K562 (cell line): ENCODE results near the gene EPHA10. TPM values are rescaled to one million over a fixed set of nuclear protein-coding genes. Genes with fewer than 3 reads are reported as not detected.

Experiments used
- CC2D1A ChIP-seq: fragments of 450-650 bp; IDR thresholded peaks from 2 replicates; pipeline ENCODE4 v1.6.1; 2017; ENCODE audit warnings: mild to moderate bottlenecking
- CXXC5 ChIP-seq: fragments of 250-450 bp; sonication (Bioruptor Pico); IDR thresholded peaks from 2 replicates; pipeline ENCODE4 v1.8.0; 2022; ENCODE audit warnings: inconsistent platforms, mild to moderate bottlenecking, moderate library complexity
- DDX20 ChIP-seq: fragments of 450-650 bp; IDR thresholded peaks from 2 replicates; pipeline ENCODE4 v1.6.1; 2016; ENCODE audit warnings: missing genetic modification characterization, low read depth, mild to moderate bottlenecking, missing compliant biosample characterization, moderate library complexity
- ERF ChIP-seq: fragments of 450-650 bp; formaldehyde crosslinking; IDR thresholded peaks from 2 replicates; pipeline ENCODE4 v1.4.0; 2020; ENCODE audit warnings: mild to moderate bottlenecking, mixed read lengths
- FOXK2 ChIP-seq, 2 experiments: fragments of 450-650 bp; IDR thresholded peaks in 1 of 2; conservative IDR thresholded peaks in 1 of 2; 2 replicates each; pipeline ENCODE4 v1.6.1; 2016; ENCODE audit warnings: low read depth in 2 of 2, mild to moderate bottlenecking in 1 of 2
- GABPB1 ChIP-seq: sonication (generic); formaldehyde crosslinking; IDR thresholded peaks from 2 replicates; pipeline ENCODE4 v1.8.0; 2022; ENCODE audit warnings: mild to moderate bottlenecking, missing genetic modification reagents
- GATAD2B ChIP-seq: fragments of 450-650 bp; IDR thresholded peaks from 2 replicates; pipeline ENCODE4 v1.6.1; 2017; ENCODE audit warnings: mild to moderate bottlenecking, borderline replicate concordance
- MTF1 ChIP-seq: fragments of 250-450 bp; sonication (Bioruptor Pico); IDR thresholded peaks from 2 replicates; pipeline ENCODE4 v1.9.0; 2021; ENCODE audit warnings: moderate library complexity, mild to moderate bottlenecking, inconsistent platforms, borderline replicate concordance
- NELFE ChIP-seq: IDR thresholded peaks from 2 replicates; pipeline ENCODE4 v1.6.1; 2011; ENCODE audit warnings: mild to moderate bottlenecking; ENCODE audit not compliant: insufficient read depth, insufficient read length
- POLR2G ChIP-seq: fragments of 200-400 bp; formaldehyde crosslinking; IDR thresholded peaks from 2 replicates; pipeline ENCODE4 v1.6.1; 2017; ENCODE audit warnings: low read depth, mild to moderate bottlenecking, antibody characterized with exemption, low read length, moderate library complexity
- RBM25 ChIP-seq: fragments of 200-400 bp; formaldehyde crosslinking; IDR thresholded peaks from 2 replicates; pipeline ENCODE4 v1.6.1; 2018; ENCODE audit warnings: low read length, low read depth, moderate library complexity; ENCODE audit not compliant: severe bottlenecking
- SAFB ChIP-seq: fragments of 200-400 bp; formaldehyde crosslinking; IDR thresholded peaks from 2 replicates; pipeline ENCODE4 v1.6.1; 2017; ENCODE audit warnings: low read depth, low read length, borderline replicate concordance
- TEAD2 ChIP-seq: fragments of 450-650 bp; IDR thresholded peaks from 2 replicates; pipeline ENCODE4 v1.6.1; 2016; ENCODE audit warnings: missing genetic modification characterization, control low read depth, missing compliant biosample characterization
- ZNF140 ChIP-seq: fragments of 250-450 bp; sonication (Bioruptor Pico); IDR thresholded peaks from 2 replicates; pipeline ENCODE4 v1.8.0; 2021; ENCODE audit warnings: moderate library complexity, mild to moderate bottlenecking, inconsistent platforms
- polyA plus RNA-seq, 8 experiments: library from polyadenylated mRNA; depleted of rRNA in 4 of 8; stranded (reverse) in 5 of 8; unstranded in 3 of 8; fragments of >200 nt; fragmentation: Nextera tagmentation in 2 of 8; fragmentation: Illumina TruSeq in 1 of 8; extraction: Ambion mirVana in 2 of 8; extraction: Trizol in 1 of 8; gene quantifications; 2 replicates each; pipeline versions ENCODE4 v1.2.1 to v1.2.3, GENCODE V29; 2011 to 2014; ENCODE audit warnings: inconsistent platforms in 1 of 8, missing spikeins in 1 of 8
- total RNA-seq, 7 experiments: library from RNA; depleted of rRNA in 6 of 7; stranded (reverse); fragments of >200 nt in 6 of 7; fragmentation: Illumina TruSeq in 2 of 7; extraction: Trizol in 2 of 7; gene quantifications; 2 replicates each; pipeline versions ENCODE4 v1.2.1 to v1.2.3, GENCODE V29; 2011 to 2021; ENCODE audit warnings: low replicate concordance in 1 of 7
- TF ChIP-seq, protein P1 (sequence below): fragments of 450-650 bp; IDR thresholded peaks from 2 replicates; pipeline ENCODE4 v1.6.1; 2016; ENCODE audit warnings: mild to moderate bottlenecking, moderate library complexity
- TF ChIP-seq, protein P2 (sequence below): fragments of 450-650 bp; IDR thresholded peaks from 2 replicates; pipeline ENCODE4 v1.6.1; 2014; ENCODE audit warnings: low read depth, mild to moderate bottlenecking, moderate library complexity, borderline replicate concordance

EPHA10 gene
- total and polyA plus RNA-seq, 9 of the 15 experiments (the other 6 are each of a cell fraction or from before 2014, with no cell fraction given) = 0.03 TPM; not detected in 8

DNA sequence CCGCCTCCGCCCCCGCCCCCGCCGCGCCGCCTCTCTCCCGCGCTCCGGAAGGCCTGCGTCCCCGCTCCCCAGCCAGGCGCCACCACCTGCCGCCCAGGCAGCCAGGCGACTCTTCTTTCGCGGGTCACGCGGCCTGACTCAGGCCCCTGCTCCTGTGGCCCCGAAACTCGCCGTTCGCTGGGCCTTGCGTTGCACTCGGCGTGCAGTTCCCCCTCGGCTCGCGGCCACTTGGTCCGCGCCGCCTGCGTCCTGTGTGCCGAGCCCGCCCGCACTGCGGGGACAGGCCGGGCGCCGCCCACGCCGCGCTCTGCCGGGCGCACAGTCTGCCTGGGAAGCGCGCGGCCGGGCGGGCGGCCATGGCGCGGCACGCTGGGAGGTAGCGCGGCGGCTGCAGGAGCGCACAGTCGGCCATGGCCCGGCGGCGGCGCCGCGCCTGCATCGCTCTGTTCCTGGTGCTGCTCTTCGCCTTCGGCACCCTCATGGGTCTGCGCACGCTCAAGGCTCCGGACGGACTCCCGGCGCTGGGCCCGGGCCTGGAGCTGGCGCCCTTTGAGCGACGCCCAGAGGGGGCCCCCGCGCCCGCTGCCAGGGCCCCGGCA, 29.0 kb upstream of the EPHA10 start, which contains the start of gene MANEAL (continued):
- TF ChIP-seq, protein P1, sequence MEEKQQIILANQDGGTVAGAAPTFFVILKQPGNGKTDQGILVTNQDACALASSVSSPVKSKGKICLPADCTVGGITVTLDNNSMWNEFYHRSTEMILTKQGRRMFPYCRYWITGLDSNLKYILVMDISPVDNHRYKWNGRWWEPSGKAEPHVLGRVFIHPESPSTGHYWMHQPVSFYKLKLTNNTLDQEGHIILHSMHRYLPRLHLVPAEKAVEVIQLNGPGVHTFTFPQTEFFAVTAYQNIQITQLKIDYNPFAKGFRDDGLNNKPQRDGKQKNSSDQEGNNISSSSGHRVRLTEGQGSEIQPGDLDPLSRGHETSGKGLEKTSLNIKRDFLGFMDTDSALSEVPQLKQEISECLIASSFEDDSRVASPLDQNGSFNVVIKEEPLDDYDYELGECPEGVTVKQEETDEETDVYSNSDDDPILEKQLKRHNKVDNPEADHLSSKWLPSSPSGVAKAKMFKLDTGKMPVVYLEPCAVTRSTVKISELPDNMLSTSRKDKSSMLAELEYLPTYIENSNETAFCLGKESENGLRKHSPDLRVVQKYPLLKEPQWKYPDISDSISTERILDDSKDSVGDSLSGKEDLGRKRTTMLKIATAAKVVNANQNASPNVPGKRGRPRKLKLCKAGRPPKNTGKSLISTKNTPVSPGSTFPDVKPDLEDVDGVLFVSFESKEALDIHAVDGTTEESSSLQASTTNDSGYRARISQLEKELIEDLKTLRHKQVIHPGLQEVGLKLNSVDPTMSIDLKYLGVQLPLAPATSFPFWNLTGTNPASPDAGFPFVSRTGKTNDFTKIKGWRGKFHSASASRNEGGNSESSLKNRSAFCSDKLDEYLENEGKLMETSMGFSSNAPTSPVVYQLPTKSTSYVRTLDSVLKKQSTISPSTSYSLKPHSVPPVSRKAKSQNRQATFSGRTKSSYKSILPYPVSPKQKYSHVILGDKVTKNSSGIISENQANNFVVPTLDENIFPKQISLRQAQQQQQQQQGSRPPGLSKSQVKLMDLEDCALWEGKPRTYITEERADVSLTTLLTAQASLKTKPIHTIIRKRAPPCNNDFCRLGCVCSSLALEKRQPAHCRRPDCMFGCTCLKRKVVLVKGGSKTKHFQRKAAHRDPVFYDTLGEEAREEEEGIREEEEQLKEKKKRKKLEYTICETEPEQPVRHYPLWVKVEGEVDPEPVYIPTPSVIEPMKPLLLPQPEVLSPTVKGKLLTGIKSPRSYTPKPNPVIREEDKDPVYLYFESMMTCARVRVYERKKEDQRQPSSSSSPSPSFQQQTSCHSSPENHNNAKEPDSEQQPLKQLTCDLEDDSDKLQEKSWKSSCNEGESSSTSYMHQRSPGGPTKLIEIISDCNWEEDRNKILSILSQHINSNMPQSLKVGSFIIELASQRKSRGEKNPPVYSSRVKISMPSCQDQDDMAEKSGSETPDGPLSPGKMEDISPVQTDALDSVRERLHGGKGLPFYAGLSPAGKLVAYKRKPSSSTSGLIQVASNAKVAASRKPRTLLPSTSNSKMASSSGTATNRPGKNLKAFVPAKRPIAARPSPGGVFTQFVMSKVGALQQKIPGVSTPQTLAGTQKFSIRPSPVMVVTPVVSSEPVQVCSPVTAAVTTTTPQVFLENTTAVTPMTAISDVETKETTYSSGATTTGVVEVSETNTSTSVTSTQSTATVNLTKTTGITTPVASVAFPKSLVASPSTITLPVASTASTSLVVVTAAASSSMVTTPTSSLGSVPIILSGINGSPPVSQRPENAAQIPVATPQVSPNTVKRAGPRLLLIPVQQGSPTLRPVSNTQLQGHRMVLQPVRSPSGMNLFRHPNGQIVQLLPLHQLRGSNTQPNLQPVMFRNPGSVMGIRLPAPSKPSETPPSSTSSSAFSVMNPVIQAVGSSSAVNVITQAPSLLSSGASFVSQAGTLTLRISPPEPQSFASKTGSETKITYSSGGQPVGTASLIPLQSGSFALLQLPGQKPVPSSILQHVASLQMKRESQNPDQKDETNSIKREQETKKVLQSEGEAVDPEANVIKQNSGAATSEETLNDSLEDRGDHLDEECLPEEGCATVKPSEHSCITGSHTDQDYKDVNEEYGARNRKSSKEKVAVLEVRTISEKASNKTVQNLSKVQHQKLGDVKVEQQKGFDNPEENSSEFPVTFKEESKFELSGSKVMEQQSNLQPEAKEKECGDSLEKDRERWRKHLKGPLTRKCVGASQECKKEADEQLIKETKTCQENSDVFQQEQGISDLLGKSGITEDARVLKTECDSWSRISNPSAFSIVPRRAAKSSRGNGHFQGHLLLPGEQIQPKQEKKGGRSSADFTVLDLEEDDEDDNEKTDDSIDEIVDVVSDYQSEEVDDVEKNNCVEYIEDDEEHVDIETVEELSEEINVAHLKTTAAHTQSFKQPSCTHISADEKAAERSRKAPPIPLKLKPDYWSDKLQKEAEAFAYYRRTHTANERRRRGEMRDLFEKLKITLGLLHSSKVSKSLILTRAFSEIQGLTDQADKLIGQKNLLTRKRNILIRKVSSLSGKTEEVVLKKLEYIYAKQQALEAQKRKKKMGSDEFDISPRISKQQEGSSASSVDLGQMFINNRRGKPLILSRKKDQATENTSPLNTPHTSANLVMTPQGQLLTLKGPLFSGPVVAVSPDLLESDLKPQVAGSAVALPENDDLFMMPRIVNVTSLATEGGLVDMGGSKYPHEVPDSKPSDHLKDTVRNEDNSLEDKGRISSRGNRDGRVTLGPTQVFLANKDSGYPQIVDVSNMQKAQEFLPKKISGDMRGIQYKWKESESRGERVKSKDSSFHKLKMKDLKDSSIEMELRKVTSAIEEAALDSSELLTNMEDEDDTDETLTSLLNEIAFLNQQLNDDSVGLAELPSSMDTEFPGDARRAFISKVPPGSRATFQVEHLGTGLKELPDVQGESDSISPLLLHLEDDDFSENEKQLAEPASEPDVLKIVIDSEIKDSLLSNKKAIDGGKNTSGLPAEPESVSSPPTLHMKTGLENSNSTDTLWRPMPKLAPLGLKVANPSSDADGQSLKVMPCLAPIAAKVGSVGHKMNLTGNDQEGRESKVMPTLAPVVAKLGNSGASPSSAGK = peak; percentile 41; the same call in 1 of the 2 replicates
- TF ChIP-seq GATAD2B = 0 out of 2 replicates have a peak, but pooled peaks have one; percentile 54
- TF ChIP-seq, protein P2, sequence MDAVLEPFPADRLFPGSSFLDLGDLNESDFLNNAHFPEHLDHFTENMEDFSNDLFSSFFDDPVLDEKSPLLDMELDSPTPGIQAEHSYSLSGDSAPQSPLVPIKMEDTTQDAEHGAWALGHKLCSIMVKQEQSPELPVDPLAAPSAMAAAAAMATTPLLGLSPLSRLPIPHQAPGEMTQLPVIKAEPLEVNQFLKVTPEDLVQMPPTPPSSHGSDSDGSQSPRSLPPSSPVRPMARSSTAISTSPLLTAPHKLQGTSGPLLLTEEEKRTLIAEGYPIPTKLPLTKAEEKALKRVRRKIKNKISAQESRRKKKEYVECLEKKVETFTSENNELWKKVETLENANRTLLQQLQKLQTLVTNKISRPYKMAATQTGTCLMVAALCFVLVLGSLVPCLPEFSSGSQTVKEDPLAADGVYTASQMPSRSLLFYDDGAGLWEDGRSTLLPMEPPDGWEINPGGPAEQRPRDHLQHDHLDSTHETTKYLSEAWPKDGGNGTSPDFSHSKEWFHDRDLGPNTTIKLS = peak; percentile 42; the same call in 1 of the 2 replicates
- peak; percentile 83 for TF ChIP-seq CXXC5 (CRISPR knock-in tag)
- 0 out of 2 replicates have a peak, but pooled peaks have one; percentile 40 for TF ChIP-seq SAFB
- TF ChIP-seq ZNF140 (CRISPR knock-in tag) = no peak
- no peak for TF ChIP-seq CC2D1A
- TF ChIP-seq POLR2G = peak; percentile 56
- no peak for TF ChIP-seq NELFE
- TF ChIP-seq FOXK2 (conservative IDR thresholded peaks at IDR 0.05 in 1 of 2, IDR thresholded peaks at IDR 0.05 in 1 of 2; ENCODE audit: low read depth in 2 of 2) = no peak
- no peak for TF ChIP-seq DDX20
- 0 out of 2 replicates have a peak, but pooled peaks have one; percentile 5 for TF ChIP-seq GABPB1 (CRISPR knock-in tag)
- TF ChIP-seq TEAD2 = no peak
- TF ChIP-seq MTF1 = no peak
- no peak for TF ChIP-seq RBM25
- no peak for TF ChIP-seq ERF (CRISPR knock-in tag)
